IMR-90 (cell line): ENCODE data around the gene ADAMTS13. TPM values are rescaled to one million over a fixed set of nuclear protein-coding genes. Genes with fewer than 3 reads are reported as not detected.

Source experiments
- ATAC-seq: fragments of 200-7000 bp; cut with Tn5 transposase; 2 replicates; pipeline ENCODE4 v1.9.1; 2020; ENCODE audit warnings: low read depth, mild to moderate bottlenecking, moderate library complexity
- BruUV-seq: library from RNA; stranded (reverse); fragments of 400-500 nt; replicated peaks from 2 replicates; lab custom pipeline; 2021; lab: Mats Ljungman, UMichigan
- CTCF ChIA-PET: fragments of 300-600 bp; formaldehyde crosslinking; extraction: SDS; loops from one replicate; lab custom pipeline; 2021; ENCODE audit warnings: antibody characterized with exemption; lab: Yijun Ruan, JAX
- POLR2A ChIA-PET: fragments of 300-600 bp; sonication (Branson Sonifier 250); formaldehyde crosslinking; loops from one replicate; lab custom pipeline; 2022; ENCODE audit warnings: antibody characterized with exemption; ENCODE audit not compliant: unreplicated experiment; lab: Charles Lee
- DNase-seq: peaks from one replicate; pipeline ENCODE4 v3.0.0; 2013
- H2AFZ ChIP-seq: replicated peaks from 2 replicates; pipeline ENCODE3; 2013; ENCODE audit warnings: low read length, mild to moderate bottlenecking; ENCODE audit not compliant: poor library complexity
- H2AK5ac ChIP-seq: 2 replicates; pipeline ENCODE4 v1.6.1; 2013; ENCODE audit warnings: low read depth, low read length, inconsistent platforms
- H2AK9ac ChIP-seq: replicated peaks from 2 replicates; pipeline ENCODE3; 2013; ENCODE audit warnings: mild to moderate bottlenecking, low read depth, low read length, moderate library complexity; ENCODE audit not compliant: poor library complexity
- H2BK120ac ChIP-seq: 2 replicates; pipeline ENCODE4 v1.6.1; 2013; ENCODE audit warnings: low read depth, low read length, inconsistent platforms
- H2BK15ac ChIP-seq: 3 replicates; pipeline ENCODE4 v1.6.1; 2013; ENCODE audit warnings: low read depth, low read length, inconsistent platforms
- H2BK20ac ChIP-seq: 2 replicates; pipeline ENCODE4 v1.6.1; 2013; ENCODE audit warnings: low read depth, mild to moderate bottlenecking, inconsistent platforms, low read length, moderate library complexity
- H2BK5ac ChIP-seq: 2 replicates; pipeline ENCODE4 v1.6.1; 2013; ENCODE audit warnings: mild to moderate bottlenecking, low read depth, low read length, inconsistent platforms; ENCODE audit not compliant: poor library complexity, severe bottlenecking
- H3K14ac ChIP-seq: replicated peaks from 2 replicates; pipeline ENCODE4 v1.6.1; 2013; ENCODE audit warnings: low read depth, low read length, inconsistent platforms
- H3K18ac ChIP-seq: 2 replicates; pipeline ENCODE4 v1.6.1; 2013; ENCODE audit warnings: low read depth, low read length, control low read depth
- H3K23ac ChIP-seq: 2 replicates; pipeline ENCODE4 v1.6.1; 2013; ENCODE audit warnings: low read depth, low read length, inconsistent platforms
- H3K27ac ChIP-seq: 2 replicates; pipeline ENCODE4 v1.5.1; 2013; ENCODE audit warnings: mild to moderate bottlenecking, control low read depth, low read length; ENCODE audit not compliant: insufficient read depth
- H3K27me3 ChIP-seq: 2 replicates; pipeline ENCODE4 v1.6.1; 2013; ENCODE audit warnings: low read length; ENCODE audit not compliant: control insufficient read depth, insufficient read depth
- H3K36me3 ChIP-seq: 2 replicates; pipeline ENCODE4 v1.6.1; 2013; ENCODE audit warnings: low read length, mixed read lengths; ENCODE audit not compliant: control insufficient read depth, insufficient read depth
- H3K4ac ChIP-seq: 2 replicates; pipeline ENCODE4 v1.6.1; 2013; ENCODE audit warnings: low read depth, low read length, inconsistent platforms
- H3K4me1 ChIP-seq: 2 replicates; pipeline ENCODE4 v1.6.1; 2013; ENCODE audit warnings: low read length, mixed read lengths; ENCODE audit not compliant: control insufficient read depth, insufficient read depth
- H3K4me2 ChIP-seq: 2 replicates; pipeline ENCODE4 v1.6.1; 2013; ENCODE audit warnings: low read depth, mild to moderate bottlenecking, control low read depth, low read length, moderate library complexity
- H3K4me3 ChIP-seq: 2 replicates; pipeline ENCODE4 v1.5.1; 2013; ENCODE audit warnings: low read depth, mild to moderate bottlenecking, control low read depth, low read length, moderate library complexity; ENCODE audit not compliant: insufficient read depth
- H3K56ac ChIP-seq: 2 replicates; pipeline ENCODE4 v1.6.1; 2013; ENCODE audit warnings: low read length, inconsistent platforms; ENCODE audit not compliant: insufficient read depth; ENCODE audit errors: extremely low read depth
- H3K79me1 ChIP-seq, 2 experiments: 2 replicates each; pipeline ENCODE4 v1.6.1; 2013; ENCODE audit warnings: low read length in 2 of 2, inconsistent platforms in 1 of 2, low read depth in 1 of 2
- H3K9ac ChIP-seq: 2 replicates; pipeline ENCODE4 v1.6.1; 2013; ENCODE audit warnings: low read depth, low read length, control low read depth
- H3K9me1 ChIP-seq: 2 replicates; pipeline ENCODE4 v1.6.1; 2013; ENCODE audit warnings: low read length, inconsistent platforms; ENCODE audit not compliant: insufficient read depth
- H3K9me3 ChIP-seq: 2 replicates; pipeline ENCODE4 v1.6.1; 2013; ENCODE audit warnings: low read length; ENCODE audit not compliant: control insufficient read depth, insufficient read depth
- H4K20me1 ChIP-seq: 2 replicates; pipeline ENCODE4 v1.6.1; 2013; ENCODE audit warnings: low read length, inconsistent platforms; ENCODE audit not compliant: insufficient read depth
- H4K5ac ChIP-seq: 2 replicates; pipeline ENCODE4 v1.6.1; 2013; ENCODE audit warnings: mild to moderate bottlenecking, low read depth, low read length, control low read depth
- H4K8ac ChIP-seq, 2 experiments: 2 replicates each; pipeline ENCODE4 v1.6.1; 2013; ENCODE audit warnings: low read depth in 2 of 2, low read length in 2 of 2, control low read depth in 1 of 2, inconsistent platforms in 1 of 2
- H4K91ac ChIP-seq: 2 replicates; pipeline ENCODE4 v1.6.1; 2013; ENCODE audit warnings: low read depth, low read length, inconsistent platforms; ENCODE audit not compliant: insufficient read depth
- BHLHE40 ChIP-seq: fragments of 150-350 bp; IDR thresholded peaks from 2 replicates; pipeline ENCODE4 v1.6.1; 2016; ENCODE audit warnings: mild to moderate bottlenecking, low read depth, low read length
- CHD1 ChIP-seq: IDR thresholded peaks from 2 replicates; pipeline ENCODE4 v1.6.1; 2012; ENCODE audit warnings: low read depth, low read length, improper control_type of control experiment
- FOS ChIP-seq: fragments of 150-350 bp; IDR thresholded peaks from 2 replicates; pipeline ENCODE4 v1.6.1; 2016; ENCODE audit warnings: low read depth, low read length
- MAFK ChIP-seq: IDR thresholded peaks from 2 replicates; pipeline ENCODE4 v1.6.1; 2012; ENCODE audit warnings: low read depth, low read length, improper control_type of control experiment
- MAZ ChIP-seq: IDR thresholded peaks from 2 replicates; pipeline ENCODE4 v1.6.1; 2012; ENCODE audit warnings: low read depth, mild to moderate bottlenecking, low read length, improper control_type of control experiment, moderate library complexity, borderline replicate concordance
- MXI1 ChIP-seq: IDR thresholded peaks from 2 replicates; pipeline ENCODE4 v1.6.1; 2012; ENCODE audit warnings: low read depth, mild to moderate bottlenecking, low read length, moderate library complexity, borderline replicate concordance
- NFE2L2 ChIP-seq: fragments of 150-350 bp; IDR thresholded peaks from 2 replicates; pipeline ENCODE4 v1.6.1; 2016; ENCODE audit warnings: low read depth, mild to moderate bottlenecking, low read length
- POLR2A ChIP-seq: IDR thresholded peaks from 2 replicates; pipeline ENCODE4 v1.6.1; 2012; ENCODE audit warnings: mild to moderate bottlenecking, low read depth, low read length
- RCOR1 ChIP-seq: IDR thresholded peaks from 2 replicates; pipeline ENCODE4 v1.6.1; 2012; ENCODE audit warnings: mild to moderate bottlenecking, low read length, improper control_type of control experiment; ENCODE audit not compliant: insufficient replicate concordance
- SMC3 ChIP-seq: fragments of 150-350 bp; IDR thresholded peaks from 2 replicates; pipeline ENCODE4 v1.6.1; 2016; ENCODE audit warnings: low read depth, mild to moderate bottlenecking, antibody characterized with exemption, low read length, moderate library complexity
- USF2 ChIP-seq: fragments of 150-350 bp; IDR thresholded peaks from 2 replicates; pipeline ENCODE4 v1.6.1; 2017; ENCODE audit warnings: mild to moderate bottlenecking, antibody characterized with exemption, low read length, low read depth
- WGBS, 2 experiments: methylation state at CpG; one replicate each; pipeline versions ENCODE4 v1.1.5 to v1.1.7; 2013; ENCODE audit warnings: missing lambda C conversion rate in 2 of 2; ENCODE audit not compliant: insufficient read length in 1 of 2; ENCODE audit errors: extremely low coverage in 2 of 2; 5-methylcytosine and 5-hydroxymethylcytosine counted together
- dilution Hi-C: fragments of 300-500 bp; cut with HindIII; formaldehyde crosslinking; loops from one replicate; pipeline ENCODE4 v1.14.3; 2018; ENCODE audit warnings: low sequenced_read_pairs; ENCODE audit not compliant: unreplicated experiment
- in situ Hi-C: fragments of 300-500 bp; cut with MboI; formaldehyde crosslinking; loops from 3 replicates; pipeline ENCODE4 v1.14.3; 2019; ENCODE audit warnings: low sequenced_read_pairs, inconsistent platforms, mixed read lengths
- intact Hi-C: fragments of 100-400 bp; cut with micrococcal nuclease; formaldehyde crosslinking; loops from 2 replicates; pipeline ENCODE4 v1.10.0; 2022
- polyA plus RNA-seq, 3 experiments: library from polyadenylated mRNA; depleted of rRNA; stranded (reverse); fragments of >200 nt; gene quantifications; 2 replicates each; pipeline ENCODE4 v1.2.3, GENCODE V29; 2012; ENCODE audit warnings: low replicate concordance in 1 of 3
- total RNA-seq: library from RNA; depleted of rRNA; stranded (reverse); fragments of >200 nt; gene quantifications from 2 replicates; pipeline ENCODE4 v1.2.3, GENCODE V29; 2012

ADAMTS13 gene
- total and polyA plus RNA-seq, 2 of the 4 experiments (the other 2 are of a cell fraction), result 0.18 to 2.8 TPM

GRCh38 chr9:133452562-133452961, 30.4 kb downstream of the ADAMTS13 start:
- POLR2A ChIA-PET, result no interaction called here
- no CpG with 5 or more reads among the region's 7 CpGs for WGBS, 2 experiments
- H4K91ac ChIP-seq, result no peak overlapping the region
- no peak overlapping the region for H3K4me3 ChIP-seq
- no peak overlapping the region for H3K14ac ChIP-seq
- no peak overlapping the region for H2BK120ac ChIP-seq
- H3K9me3 ChIP-seq, result no peaks in the 10 kb centered on the region
- H3K56ac ChIP-seq, result no peak overlapping the region
- no peaks in the 10 kb centered on the region; the same call in 1 of the 2 replicates for H4K20me1 ChIP-seq
- DNase-seq (no peak), ATAC-seq (no peak)
- H3K4me2 ChIP-seq, result no peak overlapping the region
- no peak overlapping the region for H2BK5ac ChIP-seq
- H3K79me1 ChIP-seq, result no peaks in the 10 kb centered on the region
- no peak overlapping the region for H3K27ac ChIP-seq
- dilution Hi-C loops (no loop called here), in situ Hi-C loops (no loop called here), intact Hi-C loops (no loop called here)
- BruUV-seq, result no TSS peak
- no peaks in the 10 kb centered on the region for H3K36me3 ChIP-seq
- H3K23ac ChIP-seq, result no peak overlapping the region
- no peaks in the 10 kb centered on the region for H3K27me3 ChIP-seq
- H3K18ac ChIP-seq, result no peak overlapping the region
- H4K8ac ChIP-seq, result no peak overlapping the region
- H3K9ac ChIP-seq, result no peak overlapping the region
- no peak overlapping the region for H2BK15ac ChIP-seq
- TF ChIP-seq RCOR1, result no peak
- TF ChIP-seq MXI1, result no peak
- TF ChIP-seq MAZ, result no peak
- TF ChIP-seq NFE2L2, result no peak
- no peak for TF ChIP-seq FOS
- TF ChIP-seq USF2, result no peak
- TF ChIP-seq SMC3, result no peak
- TF ChIP-seq BHLHE40, result no peak
- no peak for TF ChIP-seq MAFK
- no peak for TF ChIP-seq CHD1
- TF ChIP-seq POLR2A, result no peak
- CTCF ChIA-PET, result no interaction called here
- no peaks in the 10 kb centered on the region for H3K4me1 ChIP-seq
- no peak overlapping the region for H2AK5ac ChIP-seq
- H2AFZ ChIP-seq, result no peak overlapping the region
- no peaks in the 10 kb centered on the region for H3K9me1 ChIP-seq
- no peak overlapping the region for H2AK9ac ChIP-seq
- no peak overlapping the region for H2BK20ac ChIP-seq
- H3K4ac ChIP-seq, result no peak overlapping the region
- H4K5ac ChIP-seq, result no peak overlapping the region
